Measurements from ENCODE around the gene YAE1.
"Not testable (repeated sequence)": the region's sequence is repeated elsewhere in the genome, so short reads cannot be mapped to it uniquely, and the experiment has no call there.

Gene YAE1

DNA sequence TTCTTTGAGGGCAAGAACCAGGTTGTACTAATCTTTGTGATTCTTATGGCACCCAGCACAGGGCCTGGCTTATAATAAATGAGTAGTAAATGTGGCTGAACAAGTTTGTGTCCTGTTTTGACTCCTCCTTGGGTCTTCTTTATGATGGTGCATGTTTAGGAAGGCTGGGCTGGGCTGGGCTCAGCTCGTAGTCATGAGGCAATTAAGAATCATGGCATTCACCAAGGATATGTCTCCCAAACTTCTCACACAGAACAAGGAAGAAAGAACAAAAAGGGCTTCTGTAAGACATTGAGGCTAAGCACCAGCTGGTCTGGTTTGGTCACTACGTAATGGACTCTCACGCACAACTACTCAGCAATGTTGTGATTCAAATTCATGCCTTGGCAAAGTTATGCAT lies 30.5 kb upstream of the YAE1 start:
- ATAC-seq (replicated peaks) = no peak
- no peaks in the 10 kb centered on the region for H3K9me3 Mint-ChIP-seq
- no peak overlapping the region for H3K27ac Mint-ChIP-seq
- peaks cover 11 to 35% of the 10 kb centered on the region in 2 donors for H3K27me3 Mint-ChIP-seq
- H3K4me3 Mint-ChIP-seq = no peak overlapping the region
- no peak for DNase-seq
- H3K4me1 Mint-ChIP-seq (ENCODE audit: low read depth in 2 of 2) = no peaks in the 10 kb centered on the region
- no peaks in the 10 kb centered on the region for H3K36me3 Mint-ChIP-seq (ENCODE audit: insufficient read depth)

DNA sequence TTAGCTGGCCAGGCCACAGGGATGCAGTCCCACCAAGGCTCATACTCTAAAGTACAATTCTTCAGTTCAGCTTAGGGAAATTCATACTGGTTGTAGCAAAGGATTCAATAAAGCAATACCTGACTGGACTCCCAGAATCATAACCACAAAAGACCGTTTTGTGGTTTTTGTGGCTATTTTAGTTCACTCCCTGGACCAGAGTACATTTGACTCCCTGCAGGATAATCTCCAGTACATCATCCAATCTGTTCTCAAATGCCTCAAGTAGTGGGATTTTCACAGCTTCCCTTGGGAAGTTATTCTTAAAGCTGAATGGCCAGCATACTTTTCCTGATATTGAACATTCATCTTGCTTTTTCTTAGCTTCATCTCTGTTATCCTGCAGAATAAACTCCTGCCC lies 29.3 kb upstream of the YAE1 start:
- Mint-ChIP-seq H3K27me3 (peaks cover 15 to 22% of the 10 kb centered on the region in 2 donors), H3K27ac (no peak overlapping the region), H3K36me3 (ENCODE audit: insufficient read depth) (no peaks in the 10 kb centered on the region), H3K4me3 (no peak overlapping the region), H3K4me1 (ENCODE audit: low read depth in 2 of 2) (no peaks in the 10 kb centered on the region), H3K9me3 (no peaks in the 10 kb centered on the region)
- ATAC-seq (replicated peaks) (no peak), DNase-seq (no peak)

DNA sequence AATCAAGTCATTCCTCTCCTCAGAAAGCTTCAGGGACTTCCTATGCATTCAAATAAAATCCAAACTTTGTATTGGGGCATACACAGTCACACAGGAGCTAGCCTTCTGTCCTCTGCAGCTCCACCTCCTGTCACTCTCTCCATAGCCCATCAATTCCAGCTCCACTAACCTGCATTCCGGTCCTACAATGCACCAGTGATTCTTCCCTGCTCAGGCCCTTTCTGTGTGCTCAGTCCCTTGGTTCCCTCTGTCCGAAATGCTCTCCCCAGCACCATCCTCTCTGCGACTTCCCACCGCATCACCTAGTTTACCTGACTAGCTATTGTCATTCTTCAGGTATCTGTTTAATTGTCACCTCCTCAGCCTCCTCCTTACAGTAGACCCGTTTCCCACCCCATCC lies 26.4 kb upstream of the YAE1 start:
- H3K4me1 Mint-ChIP-seq (ENCODE audit: low read depth in 2 of 2) = no peaks in the 10 kb centered on the region
- no peaks in the 10 kb centered on the region for H3K36me3 Mint-ChIP-seq (ENCODE audit: insufficient read depth)
- H3K27ac Mint-ChIP-seq = no peak overlapping the region
- DNase-seq (no peak), ATAC-seq (replicated peaks) (no peak)
- peaks cover 13 to 24% of the 10 kb centered on the region in 2 donors for H3K27me3 Mint-ChIP-seq
- H3K9me3 Mint-ChIP-seq = no peaks in the 10 kb centered on the region
- H3K4me3 Mint-ChIP-seq = no peak overlapping the region

DNA sequence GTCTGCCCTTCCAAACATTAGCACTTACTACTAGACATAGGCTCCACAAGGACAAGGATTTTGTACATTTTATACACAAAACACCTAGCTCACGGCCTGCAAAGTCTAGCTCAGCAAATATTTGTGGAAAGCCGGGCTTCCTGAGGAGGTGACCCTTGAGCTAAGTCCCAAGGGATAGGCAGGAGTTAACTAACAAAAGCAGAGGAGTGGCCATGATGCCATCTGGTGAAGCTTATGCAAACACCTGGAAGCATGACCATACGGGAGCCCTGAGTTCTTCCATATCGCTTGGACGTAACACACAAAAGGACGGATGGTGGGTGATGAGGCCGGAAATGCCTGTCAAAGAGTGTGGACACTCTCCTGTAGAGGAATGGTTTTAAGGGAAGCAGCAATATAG lies 25.9 kb upstream of the YAE1 start:
- Mint-ChIP-seq H3K9me3 (no peaks in the 10 kb centered on the region), H3K4me1 (ENCODE audit: low read depth in 2 of 2) (no peaks in the 10 kb centered on the region), H3K36me3 (ENCODE audit: insufficient read depth) (no peaks in the 10 kb centered on the region), H3K4me3 (no peak overlapping the region), H3K27me3 (peaks cover 10 to 24% of the 10 kb centered on the region in 2 donors), H3K27ac (no peak overlapping the region)
- ATAC-seq (replicated peaks) (no peak), DNase-seq (no peak)

DNA sequence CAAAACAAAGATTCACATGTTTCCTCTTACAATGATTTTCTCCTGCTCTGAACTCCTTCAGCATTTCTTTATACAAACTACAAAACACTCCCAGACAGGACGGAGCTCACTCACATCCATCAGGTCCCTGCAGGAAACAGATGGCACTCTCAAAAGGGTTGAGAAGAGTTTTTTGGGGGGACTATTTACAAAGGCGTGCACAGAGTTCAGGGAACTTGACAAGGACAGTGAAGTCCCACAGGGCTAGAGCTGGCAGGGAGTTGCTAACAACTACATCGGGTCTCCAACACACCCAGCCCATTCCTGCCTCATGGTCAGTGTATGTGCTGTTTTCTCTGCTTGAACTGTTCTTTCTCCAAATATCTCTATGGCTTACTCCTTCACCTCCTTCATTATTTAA lies 24.7 kb upstream of the YAE1 start:
- Mint-ChIP-seq H3K9me3 (no peaks in the 10 kb centered on the region), H3K4me1 (ENCODE audit: low read depth in 2 of 2) (no peaks in the 10 kb centered on the region), H3K27ac (no peak overlapping the region), H3K27me3 (peaks cover 7 to 19% of the 10 kb centered on the region in 2 donors), H3K36me3 (ENCODE audit: insufficient read depth) (no peaks in the 10 kb centered on the region), H3K4me3 (no peak overlapping the region)
- no peak for DNase-seq
- ATAC-seq (replicated peaks) = no peak

DNA sequence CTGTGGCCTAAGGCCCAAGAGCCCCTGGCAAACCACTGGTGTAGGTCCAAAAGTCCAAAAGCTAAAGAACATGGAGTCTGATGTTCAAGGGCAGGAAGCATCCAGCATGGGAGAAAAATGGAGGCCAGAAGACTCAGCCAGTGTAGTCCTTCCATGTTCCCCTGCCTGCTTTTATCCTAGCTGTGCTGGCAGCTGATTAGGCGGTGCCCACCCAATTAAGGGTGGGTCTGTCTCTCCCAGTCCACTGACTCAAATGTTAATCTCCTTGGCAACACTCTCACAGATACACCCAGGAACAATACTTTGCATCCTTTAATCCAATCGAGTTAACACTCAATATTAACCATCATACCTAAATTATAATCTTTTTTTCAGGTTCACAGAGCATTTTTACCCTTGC lies 21.4 kb upstream of the YAE1 start:
- not testable (repeated sequence) for H3K4me3 Mint-ChIP-seq; H3K4me1 Mint-ChIP-seq (ENCODE audit: low read depth in 2 of 2); H3K36me3 Mint-ChIP-seq (ENCODE audit: insufficient read depth); DNase-seq; H3K27ac Mint-ChIP-seq; ATAC-seq (replicated peaks)
- H3K27me3 Mint-ChIP-seq = peaks cover 7 to 25% of the 10 kb centered on the region in 2 donors
- peaks cover 4 to 15% of the 10 kb centered on the region in 2 donors for H3K9me3 Mint-ChIP-seq

DNA sequence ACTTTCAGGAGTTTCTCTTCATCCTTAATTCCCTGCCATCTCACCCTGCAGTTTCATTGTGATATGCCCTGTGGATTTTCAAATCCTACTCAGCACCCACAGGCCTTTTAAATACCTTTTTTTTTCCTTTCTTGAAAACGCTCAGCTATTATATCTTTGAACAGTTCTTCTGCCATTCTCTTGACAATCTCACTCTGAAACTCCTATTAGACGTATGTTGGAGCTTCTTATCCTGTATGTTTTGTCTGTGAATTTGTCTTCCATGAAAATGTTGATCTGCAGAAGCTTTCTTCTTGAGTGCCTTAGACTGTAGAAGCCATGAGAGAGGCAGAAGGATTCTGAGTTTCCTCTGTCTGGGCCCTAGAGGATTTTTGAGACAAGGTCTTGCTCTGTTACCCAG lies 18.9 kb upstream of the YAE1 start:
- H3K27me3 Mint-ChIP-seq = peaks cover 17 to 29% of the 10 kb centered on the region in 2 donors
- H3K36me3 Mint-ChIP-seq (ENCODE audit: insufficient read depth) = peaks cover 4% of the 10 kb centered on the region
- H3K4me1 Mint-ChIP-seq (ENCODE audit: low read depth in 2 of 2) = no peaks in the 10 kb centered on the region
- ATAC-seq (replicated peaks) (no peak), DNase-seq (no peak)
- peaks cover 4 to 15% of the 10 kb centered on the region in 2 donors for H3K9me3 Mint-ChIP-seq
- no peak overlapping the region for H3K4me3 Mint-ChIP-seq
- no peak overlapping the region for H3K27ac Mint-ChIP-seq

DNA sequence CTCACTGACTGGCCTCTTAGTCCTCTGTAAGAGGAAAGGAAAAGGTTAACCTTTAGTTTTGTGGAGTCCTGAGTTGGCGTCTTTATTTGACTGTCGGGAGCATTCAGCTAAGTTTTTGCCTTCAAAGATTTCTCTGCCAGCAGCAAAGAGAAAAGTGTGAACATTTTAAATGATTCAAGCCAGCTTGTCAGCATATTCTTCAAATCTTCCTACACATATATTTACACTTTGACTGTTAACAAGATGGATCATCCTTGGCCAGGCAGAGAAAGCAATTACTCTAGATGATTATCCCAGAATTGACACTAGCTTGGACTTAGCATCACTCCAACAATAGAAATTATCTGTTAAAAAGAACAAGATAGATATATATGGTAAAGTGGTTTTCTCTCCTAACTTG lies 15.8 kb upstream of the YAE1 start:
- Mint-ChIP-seq H3K4me1 (ENCODE audit: low read depth in 2 of 2) (no peaks in the 10 kb centered on the region), H3K9me3 (peaks cover 4 to 15% of the 10 kb centered on the region in 2 donors)

DNA sequence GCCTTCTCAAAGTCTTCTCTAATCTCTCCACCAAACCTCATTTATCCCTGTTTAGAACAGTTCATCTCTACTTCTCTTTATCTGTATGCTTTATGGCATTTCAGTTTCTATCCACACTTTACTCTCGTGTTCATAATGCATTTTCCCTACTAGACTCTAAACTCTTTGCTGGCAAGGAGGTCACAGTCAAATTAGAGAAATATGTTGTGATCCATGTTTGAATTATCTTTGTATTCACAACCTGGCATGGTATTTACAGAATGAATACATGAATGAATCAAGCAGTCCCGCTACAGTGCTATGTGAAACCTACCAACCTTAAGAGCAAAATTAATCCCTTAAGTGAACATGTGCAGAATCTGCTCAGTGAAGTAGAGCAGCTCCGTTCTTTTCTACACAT lies 12.8 kb upstream of the YAE1 start:
- ATAC-seq (replicated peaks) (no peak), DNase-seq (no peak)
- Mint-ChIP-seq H3K36me3 (ENCODE audit: insufficient read depth) (peaks cover 4% of the 10 kb centered on the region), H3K27ac (no peak overlapping the region), H3K4me3 (no peak overlapping the region), H3K9me3 (no peaks in the 10 kb centered on the region), H3K4me1 (ENCODE audit: low read depth in 2 of 2) (no peaks in the 10 kb centered on the region), H3K27me3 (peaks cover 29 to 46% of the 10 kb centered on the region in 2 donors)

More for the DNA sequence above, 15.8 kb upstream of the YAE1 start:
- no peak for DNase-seq
- H3K4me3 Mint-ChIP-seq = no peak overlapping the region
- no peak for ATAC-seq (replicated peaks)
- peaks cover 18 to 32% of the 10 kb centered on the region in 2 donors for H3K27me3 Mint-ChIP-seq
- peaks cover 4% of the 10 kb centered on the region for H3K36me3 Mint-ChIP-seq (ENCODE audit: insufficient read depth)
- no peak overlapping the region for H3K27ac Mint-ChIP-seq

DNA sequence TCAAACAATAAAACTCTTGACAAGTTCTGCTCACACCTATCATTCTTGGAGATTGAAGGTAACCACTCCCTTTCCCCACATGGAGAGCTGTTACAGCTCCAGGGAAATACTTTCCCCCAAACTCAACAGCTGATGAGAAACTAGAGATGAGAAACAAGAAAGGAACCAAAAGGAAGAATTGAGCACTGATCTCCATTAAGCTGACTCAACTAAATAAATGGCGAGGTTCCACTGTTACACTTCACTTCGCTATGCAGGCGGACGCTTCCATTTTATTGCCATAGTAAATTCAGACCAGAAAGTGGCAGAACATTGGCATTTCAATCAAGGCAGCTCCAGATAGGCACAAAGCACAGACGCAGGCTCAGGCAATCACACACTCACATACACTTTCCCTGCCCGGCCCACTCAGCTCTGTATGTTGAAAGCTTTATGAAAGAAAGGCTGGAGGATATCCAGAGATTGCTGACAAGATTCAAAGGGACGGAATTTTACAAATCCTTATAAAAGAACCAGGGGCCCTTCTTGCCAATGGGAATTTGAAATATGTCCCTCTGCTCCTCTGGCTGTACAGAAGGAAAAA lies 11.5 kb upstream of the YAE1 start:
- no peak overlapping the region for H3K4me3 Mint-ChIP-seq
- H3K27ac Mint-ChIP-seq = no peak overlapping the region
- DNase-seq = no peak

DNA sequence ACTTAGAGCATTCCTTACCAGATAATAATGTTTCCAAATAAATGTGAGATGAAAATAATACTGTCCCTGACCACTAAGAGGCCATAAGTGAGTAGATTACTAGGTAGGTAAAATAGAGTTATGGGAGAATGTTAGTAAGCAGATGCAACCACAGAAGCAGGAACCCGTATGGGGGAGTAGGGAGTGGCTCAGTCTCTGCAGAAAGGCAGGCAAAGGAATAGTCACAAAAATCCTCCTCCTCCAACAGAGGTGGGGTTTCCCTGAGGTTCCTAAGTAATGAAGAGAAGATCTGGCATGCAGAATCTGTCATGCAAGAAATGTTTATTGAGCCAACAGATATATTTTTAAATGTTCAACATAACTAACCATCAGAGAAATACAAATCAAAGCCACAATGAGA lies 9.0 kb upstream of the YAE1 start:
- peaks cover 32 to 54% of the 10 kb centered on the region in 2 donors for H3K27me3 Mint-ChIP-seq
- no peak overlapping the region for H3K27ac Mint-ChIP-seq
- DNase-seq = no peak
- H3K4me3 Mint-ChIP-seq = no peak overlapping the region
- no peaks in the 10 kb centered on the region for H3K36me3 Mint-ChIP-seq (ENCODE audit: insufficient read depth)
- ATAC-seq (replicated peaks) = no peak
- H3K4me1 Mint-ChIP-seq (ENCODE audit: low read depth in 2 of 2) = no peaks in the 10 kb centered on the region
- H3K9me3 Mint-ChIP-seq = no peaks in the 10 kb centered on the region

More for the DNA sequence above, 11.5 kb upstream of the YAE1 start:
- ATAC-seq (replicated peaks) = no peak
- no peaks in the 10 kb centered on the region for H3K9me3 Mint-ChIP-seq
- peaks cover 4% of the 10 kb centered on the region for H3K36me3 Mint-ChIP-seq (ENCODE audit: insufficient read depth)
- peaks cover 29 to 53% of the 10 kb centered on the region in 2 donors for H3K27me3 Mint-ChIP-seq
- H3K4me1 Mint-ChIP-seq (ENCODE audit: low read depth in 2 of 2) = no peaks in the 10 kb centered on the region

DNA sequence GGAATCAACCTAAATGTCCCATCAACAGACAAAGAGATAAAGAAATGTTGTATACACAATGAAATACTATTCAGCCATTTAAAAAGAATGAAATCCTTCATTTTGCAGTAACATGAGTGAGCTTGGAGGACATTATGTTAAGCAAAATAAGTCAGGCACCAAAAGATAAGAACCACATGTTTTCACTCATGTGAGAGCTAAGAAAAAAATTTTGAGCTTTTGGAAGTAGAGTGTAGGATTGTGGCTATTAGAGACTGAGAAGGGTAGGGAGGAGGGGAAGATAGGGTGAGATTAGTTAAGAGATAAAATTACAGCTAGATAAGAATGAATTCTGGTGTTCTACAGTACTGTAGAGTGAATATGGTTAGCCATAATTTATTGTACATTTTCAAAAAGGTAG lies 8.3 kb upstream of the YAE1 start:
- no peak overlapping the region for H3K27ac Mint-ChIP-seq
- no peaks in the 10 kb centered on the region for H3K4me1 Mint-ChIP-seq (ENCODE audit: low read depth in 2 of 2)
- H3K4me3 Mint-ChIP-seq = no peak overlapping the region
- ATAC-seq (replicated peaks) (no peak), DNase-seq (no peak)
- H3K27me3 Mint-ChIP-seq = peaks cover 32 to 54% of the 10 kb centered on the region in 2 donors
- no peaks in the 10 kb centered on the region for H3K9me3 Mint-ChIP-seq
- H3K36me3 Mint-ChIP-seq (ENCODE audit: insufficient read depth) = no peaks in the 10 kb centered on the region

DNA sequence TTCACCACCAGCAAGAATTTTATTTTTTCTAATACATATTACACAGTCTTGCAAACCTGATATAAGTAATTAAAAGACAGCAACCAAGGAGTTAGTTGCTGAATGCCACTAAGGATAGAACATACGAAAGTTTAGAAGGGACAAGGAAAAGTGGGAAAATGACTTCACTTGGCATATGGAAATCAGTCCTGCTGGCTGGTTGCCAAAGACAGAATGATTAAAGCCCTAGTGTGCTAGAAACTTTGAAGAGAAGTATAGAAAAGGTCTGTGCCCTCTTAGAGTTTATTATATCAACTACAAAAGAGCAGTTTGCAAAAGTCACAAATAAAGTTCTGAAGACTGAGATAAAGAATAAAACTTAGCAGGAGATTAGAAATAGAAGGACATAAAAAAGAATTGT lies 5.8 kb upstream of the YAE1 start:
- H3K27me3 Mint-ChIP-seq = peaks cover 24 to 40% of the 10 kb centered on the region in 2 donors
- no peak overlapping the region for H3K4me3 Mint-ChIP-seq
- no peaks in the 10 kb centered on the region for H3K36me3 Mint-ChIP-seq (ENCODE audit: insufficient read depth)
- peaks cover 1% of the 10 kb centered on the region in 2 donors for H3K4me1 Mint-ChIP-seq (ENCODE audit: low read depth in 2 of 2)
- DNase-seq (no peak), ATAC-seq (replicated peaks) (no peak)
- no peak overlapping the region for H3K27ac Mint-ChIP-seq
- H3K9me3 Mint-ChIP-seq = no peaks in the 10 kb centered on the region

DNA sequence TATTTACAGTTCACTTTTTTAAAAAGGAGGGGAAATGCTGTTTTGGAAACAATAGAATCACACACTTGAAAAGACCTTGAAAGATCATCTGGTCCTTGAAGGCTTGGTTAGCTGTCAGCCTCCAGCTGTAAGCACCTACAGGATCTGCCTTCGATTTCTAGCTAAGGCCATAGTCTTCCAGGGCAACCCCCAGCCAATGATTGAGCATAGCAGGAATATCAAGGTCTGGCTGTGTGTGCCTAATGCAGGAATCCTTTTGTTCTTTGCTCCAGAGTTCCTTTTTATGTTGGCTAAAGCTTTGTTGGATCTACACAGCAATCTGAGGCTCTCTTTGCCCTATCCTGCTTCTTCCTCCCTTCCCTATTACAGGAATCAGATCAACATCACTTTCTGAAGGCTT lies 5.2 kb upstream of the YAE1 start:
- ATAC-seq (replicated peaks) = no peak
- DNase-seq = no peak
- H3K27ac Mint-ChIP-seq = no peak overlapping the region
- H3K4me3 Mint-ChIP-seq = no peak overlapping the region
- no peaks in the 10 kb centered on the region for H3K9me3 Mint-ChIP-seq
- no peaks in the 10 kb centered on the region for H3K36me3 Mint-ChIP-seq (ENCODE audit: insufficient read depth)
- peaks cover 6 to 7% of the 10 kb centered on the region in 2 donors for H3K4me1 Mint-ChIP-seq (ENCODE audit: low read depth in 2 of 2)
- H3K27me3 Mint-ChIP-seq = peaks cover 24 to 40% of the 10 kb centered on the region in 2 donors

DNA sequence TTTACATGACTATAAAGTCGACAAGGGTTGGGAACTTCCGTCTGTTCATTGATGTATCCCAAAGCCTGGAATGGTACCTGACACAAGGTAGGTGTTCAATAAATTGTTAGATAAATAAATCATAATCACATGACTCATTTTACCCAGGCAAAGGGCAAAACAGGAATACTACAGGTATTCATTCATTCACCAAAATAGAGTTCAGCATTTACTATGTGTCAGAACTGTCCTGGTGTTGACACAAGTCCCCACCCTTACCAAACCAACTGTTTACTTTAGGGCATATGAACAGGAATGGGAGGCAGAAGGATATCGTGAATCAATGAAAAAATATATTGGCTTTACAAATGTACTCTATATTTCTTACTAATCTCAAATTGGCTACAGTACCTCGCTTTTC lies 666 bp upstream of the YAE1 start:
- peaks cover 10 to 12% of the 10 kb centered on the region in 2 donors for H3K27me3 Mint-ChIP-seq
- H3K9me3 Mint-ChIP-seq = no peaks in the 10 kb centered on the region
- peaks cover 15 to 29% of the 10 kb centered on the region in 2 donors for H3K4me1 Mint-ChIP-seq (ENCODE audit: low read depth in 2 of 2)
- ATAC-seq (replicated peaks) (no peak), DNase-seq (no peak)
- H3K36me3 Mint-ChIP-seq (ENCODE audit: insufficient read depth) = peaks cover 5% of the 10 kb centered on the region
- H3K27ac Mint-ChIP-seq = peak overlapping the region; percentile 95 to 96
- peak overlapping the region; percentile 96 to 97 for H3K4me3 Mint-ChIP-seq
